A549 (cell line): ENCODE results near the gene MOCS1.

Experiments
- CHD4 ChIP-seq: fragments of 200-600 bp; sonication (generic); IDR thresholded peaks from 2 replicates; pipeline ENCODE4 v1.6.1; 2016; ENCODE audit warnings: antibody characterized with exemption, mild to moderate bottlenecking, borderline replicate concordance
- POLR2A ChIP-seq: IDR thresholded peaks from 2 replicates; pipeline ENCODE4 v1.6.1; 2012; ENCODE audit warnings: mild to moderate bottlenecking, low read length
- TF ChIP-seq, protein P1 (sequence below): fragments of >200 bp; sonication (Bioruptor Twin); formaldehyde crosslinking; IDR thresholded peaks from 3 replicates; pipeline ENCODE4 v1.5.1; 2016
- TF ChIP-seq, protein P2 (sequence below): fragments of 250-450 bp; sonication (Bioruptor Pico); IDR thresholded peaks from 2 replicates; pipeline ENCODE4 v1.5.0; 2021; ENCODE audit warnings: mild to moderate bottlenecking, moderate library complexity, borderline replicate concordance

GRCh38 chr6:39979461-39980328 lies 45.4 kb upstream of the MOCS1 start:
- no peak for TF ChIP-seq CHD4
- TF ChIP-seq, protein P1, sequence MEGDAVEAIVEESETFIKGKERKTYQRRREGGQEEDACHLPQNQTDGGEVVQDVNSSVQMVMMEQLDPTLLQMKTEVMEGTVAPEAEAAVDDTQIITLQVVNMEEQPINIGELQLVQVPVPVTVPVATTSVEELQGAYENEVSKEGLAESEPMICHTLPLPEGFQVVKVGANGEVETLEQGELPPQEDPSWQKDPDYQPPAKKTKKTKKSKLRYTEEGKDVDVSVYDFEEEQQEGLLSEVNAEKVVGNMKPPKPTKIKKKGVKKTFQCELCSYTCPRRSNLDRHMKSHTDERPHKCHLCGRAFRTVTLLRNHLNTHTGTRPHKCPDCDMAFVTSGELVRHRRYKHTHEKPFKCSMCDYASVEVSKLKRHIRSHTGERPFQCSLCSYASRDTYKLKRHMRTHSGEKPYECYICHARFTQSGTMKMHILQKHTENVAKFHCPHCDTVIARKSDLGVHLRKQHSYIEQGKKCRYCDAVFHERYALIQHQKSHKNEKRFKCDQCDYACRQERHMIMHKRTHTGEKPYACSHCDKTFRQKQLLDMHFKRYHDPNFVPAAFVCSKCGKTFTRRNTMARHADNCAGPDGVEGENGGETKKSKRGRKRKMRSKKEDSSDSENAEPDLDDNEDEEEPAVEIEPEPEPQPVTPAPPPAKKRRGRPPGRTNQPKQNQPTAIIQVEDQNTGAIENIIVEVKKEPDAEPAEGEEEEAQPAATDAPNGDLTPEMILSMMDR = no peak
- TF ChIP-seq, protein P2, sequence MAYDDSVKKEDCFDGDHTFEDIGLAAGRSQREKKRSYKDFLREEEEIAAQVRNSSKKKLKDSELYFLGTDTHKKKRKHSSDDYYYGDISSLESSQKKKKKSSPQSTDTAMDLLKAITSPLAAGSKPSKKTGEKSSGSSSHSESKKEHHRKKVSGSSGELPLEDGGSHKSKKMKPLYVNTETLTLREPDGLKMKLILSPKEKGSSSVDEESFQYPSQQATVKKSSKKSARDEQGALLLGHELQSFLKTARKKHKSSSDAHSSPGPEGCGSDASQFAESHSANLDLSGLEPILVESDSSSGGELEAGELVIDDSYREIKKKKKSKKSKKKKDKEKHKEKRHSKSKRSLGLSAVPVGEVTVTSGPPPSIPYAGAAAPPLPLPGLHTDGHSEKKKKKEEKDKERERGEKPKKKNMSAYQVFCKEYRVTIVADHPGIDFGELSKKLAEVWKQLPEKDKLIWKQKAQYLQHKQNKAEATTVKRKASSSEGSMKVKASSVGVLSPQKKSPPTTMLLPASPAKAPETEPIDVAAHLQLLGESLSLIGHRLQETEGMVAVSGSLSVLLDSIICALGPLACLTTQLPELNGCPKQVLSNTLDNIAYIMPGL = no peak
- TF ChIP-seq POLR2A = no peak
